DMS153 treated with DMSO at 0.1 percent for 48 hours (cell line): Measurements from ENCODE around the gene FUT2.
"Not testable (repeated sequence)": the region's sequence is repeated elsewhere in the genome, so short reads cannot be mapped to it uniquely, and the experiment has no call there.

ENCODE experiments used
- DNase-seq: peaks from one replicate; lab custom pipeline; 2025; ENCODE audit not compliant: unreplicated experiment; lab: John Stamatoyannopoulos, UW

Gene FUT2

DNA sequence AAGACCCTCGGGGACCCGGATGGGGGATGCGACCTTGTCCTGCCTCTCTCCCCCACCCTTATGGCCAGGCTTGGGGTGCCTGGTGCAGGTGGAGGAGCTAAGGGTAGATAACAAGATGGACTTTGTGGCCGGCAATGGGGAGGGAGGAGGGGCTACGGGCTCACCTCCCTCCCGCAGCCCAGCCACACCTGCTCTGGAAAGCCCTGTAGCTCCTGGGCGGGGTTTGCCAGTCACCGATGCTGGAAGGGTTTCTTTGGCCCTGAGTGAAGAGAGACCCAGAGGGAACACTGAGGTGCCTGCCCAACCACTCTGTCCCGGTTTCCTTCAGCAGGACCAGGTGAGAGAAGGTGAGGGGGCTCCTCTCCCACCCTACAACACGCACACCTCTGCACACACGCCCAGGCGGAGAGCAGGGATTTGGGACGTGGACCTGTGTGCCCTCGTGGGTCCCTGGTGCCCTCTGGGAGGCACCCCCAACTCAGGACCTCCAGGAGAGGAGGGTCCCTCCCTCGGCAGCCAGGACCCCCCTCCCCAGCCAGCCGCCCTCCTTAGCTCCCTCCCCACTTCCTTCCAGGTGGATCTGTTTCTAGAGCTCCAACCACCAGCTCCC lies at the start of gene FUT2:
TSS of gene FUT2 (plus strand) at position 229 of the 610 bp plus-strand sequence. CDS start 6,986 bp downstream, outside the sequence.
- peak; percentile 47 for DNase-seq

DNA sequence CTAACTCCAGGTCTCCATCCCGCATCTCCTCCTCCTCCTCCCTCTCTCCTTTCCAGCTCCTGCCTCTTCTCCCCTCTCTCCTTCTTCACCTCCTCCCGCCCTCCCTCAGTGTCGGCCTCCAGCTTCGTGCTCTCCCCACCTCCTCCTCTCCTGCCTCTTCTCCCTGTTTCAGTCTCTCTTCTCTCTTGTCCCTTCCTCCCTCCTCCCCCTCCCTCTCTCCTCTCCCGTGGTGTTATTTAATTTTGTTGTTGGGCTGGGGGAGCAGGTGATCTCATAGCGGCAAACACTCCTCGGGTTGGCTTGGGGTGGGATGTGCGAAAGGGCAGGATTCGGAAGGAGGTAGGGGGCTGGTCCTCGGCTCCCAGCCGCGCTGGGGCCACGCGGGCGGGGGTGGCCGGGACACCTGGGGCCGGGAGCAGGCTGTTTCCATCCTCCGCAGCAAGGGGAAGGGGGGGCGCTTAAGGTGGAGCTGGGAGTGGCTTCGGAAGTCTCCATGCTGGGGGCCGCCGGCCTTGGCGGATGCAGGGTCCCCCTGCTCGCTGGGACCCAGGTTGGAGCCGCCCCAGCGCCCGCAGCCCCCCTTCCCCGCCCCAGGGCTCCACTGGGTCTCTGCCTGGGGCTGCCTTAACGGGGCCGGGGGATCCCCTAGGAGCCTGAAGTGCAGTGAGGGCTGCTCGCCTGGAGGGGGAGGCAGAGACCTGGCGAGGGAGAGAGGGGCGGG lies 49.6 kb upstream of the FUT2 start, which contains the start of gene CA11:
TSS of gene CA11 (minus strand) at position 187 of the 721 bp plus-strand sequence. CDS start 555 bp downstream, outside the sequence.
- peak; percentile 84 for DNase-seq

DNA sequence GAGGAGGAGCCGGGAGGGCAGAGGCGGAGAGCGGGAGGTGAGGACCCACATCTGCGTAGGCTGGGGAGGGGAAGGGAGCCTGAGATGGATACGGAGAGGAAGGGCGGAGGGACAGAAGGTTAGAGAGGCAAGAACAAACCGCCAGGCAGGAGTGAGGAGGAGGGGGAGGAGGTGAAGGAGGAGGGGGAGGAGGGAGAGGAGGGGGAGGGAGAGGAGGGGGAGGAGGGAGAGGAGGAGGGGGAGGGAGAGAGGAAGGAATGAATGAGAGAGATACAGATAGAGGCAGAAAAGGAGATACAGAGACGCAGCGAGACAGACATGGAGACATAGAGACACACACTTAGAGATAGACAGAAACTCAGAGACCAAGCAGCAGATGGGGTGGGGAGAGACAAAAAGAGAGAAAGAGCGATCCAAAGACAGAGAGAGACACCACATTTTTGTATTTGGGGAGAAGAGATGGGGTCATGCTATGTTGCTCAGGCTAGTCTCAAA lies 49.0 kb upstream of the FUT2 start:
- DNase-seq, result no peak

DNA sequence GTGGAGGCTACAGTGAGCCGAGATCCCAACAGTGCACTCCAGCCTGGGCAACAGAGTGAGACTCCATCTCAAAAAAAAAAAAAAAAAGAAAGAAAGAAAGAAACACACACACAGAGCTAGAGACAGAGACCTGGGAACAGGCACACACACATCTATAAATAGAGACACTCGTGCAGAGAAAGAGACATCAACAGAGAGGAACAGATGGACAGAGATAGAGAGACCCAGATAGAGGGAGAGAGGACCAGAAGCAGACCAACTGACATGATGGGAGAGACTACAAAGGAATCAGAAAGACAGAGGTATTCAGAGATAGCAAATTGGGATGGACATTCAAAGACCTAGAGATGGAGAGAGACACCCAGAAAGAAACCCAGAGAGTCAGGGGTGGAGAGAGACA lies 47.6 kb upstream of the FUT2 start:
- DNase-seq, result no peak

DNA sequence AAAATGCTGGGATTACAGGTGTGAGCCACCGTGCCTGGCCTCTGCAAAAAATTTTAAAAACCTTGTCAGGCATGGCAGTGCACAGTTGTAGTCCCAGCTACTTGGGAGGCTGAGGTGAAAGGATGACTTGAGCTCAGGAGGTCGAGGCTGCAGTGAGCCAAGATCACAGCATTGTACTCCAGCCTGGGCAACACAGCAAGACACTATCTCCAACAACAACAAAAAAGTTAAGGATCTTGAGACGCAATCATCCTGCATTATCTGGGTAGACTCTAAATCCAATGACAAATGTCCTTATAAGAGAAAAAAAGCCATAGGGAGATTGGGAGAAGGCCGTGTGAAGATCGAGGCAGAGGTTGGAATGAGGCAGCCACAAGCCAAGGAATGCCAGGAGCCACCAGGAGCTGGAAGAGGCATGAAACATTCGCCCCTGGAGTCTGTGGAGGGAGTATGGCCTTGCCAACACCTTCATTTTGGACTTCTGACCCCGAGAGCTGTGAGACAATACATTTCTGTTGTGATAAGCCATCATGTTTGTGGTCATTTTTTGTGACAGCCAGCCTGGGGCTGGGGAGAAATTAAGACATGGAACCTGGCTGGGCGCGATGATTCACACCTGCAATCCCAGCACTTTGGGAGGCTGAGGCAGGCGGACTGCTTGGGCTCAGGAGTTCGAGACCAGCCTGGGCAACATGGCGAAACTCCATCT lies 44.6 kb upstream of the FUT2 start:
- no peak for DNase-seq

DNA sequence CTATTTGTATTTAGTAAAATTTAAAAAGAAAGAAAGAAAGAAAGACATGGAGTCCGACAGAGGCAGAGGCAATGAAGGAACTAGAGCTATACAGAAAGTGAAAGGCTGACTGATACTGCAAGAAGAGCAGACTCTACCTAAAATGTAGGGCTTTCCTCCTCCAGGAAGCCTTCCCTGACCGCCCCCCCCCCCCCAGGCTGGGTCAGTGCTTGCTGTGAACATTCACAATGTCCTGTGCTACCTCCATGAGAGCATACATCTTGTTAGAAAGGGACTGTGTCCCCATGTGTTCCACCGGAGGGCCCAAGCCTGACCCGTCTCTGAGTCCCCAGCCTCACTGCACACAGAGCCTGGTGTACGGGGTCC lies 44.1 kb upstream of the FUT2 start:
- no peak for DNase-seq

DNA sequence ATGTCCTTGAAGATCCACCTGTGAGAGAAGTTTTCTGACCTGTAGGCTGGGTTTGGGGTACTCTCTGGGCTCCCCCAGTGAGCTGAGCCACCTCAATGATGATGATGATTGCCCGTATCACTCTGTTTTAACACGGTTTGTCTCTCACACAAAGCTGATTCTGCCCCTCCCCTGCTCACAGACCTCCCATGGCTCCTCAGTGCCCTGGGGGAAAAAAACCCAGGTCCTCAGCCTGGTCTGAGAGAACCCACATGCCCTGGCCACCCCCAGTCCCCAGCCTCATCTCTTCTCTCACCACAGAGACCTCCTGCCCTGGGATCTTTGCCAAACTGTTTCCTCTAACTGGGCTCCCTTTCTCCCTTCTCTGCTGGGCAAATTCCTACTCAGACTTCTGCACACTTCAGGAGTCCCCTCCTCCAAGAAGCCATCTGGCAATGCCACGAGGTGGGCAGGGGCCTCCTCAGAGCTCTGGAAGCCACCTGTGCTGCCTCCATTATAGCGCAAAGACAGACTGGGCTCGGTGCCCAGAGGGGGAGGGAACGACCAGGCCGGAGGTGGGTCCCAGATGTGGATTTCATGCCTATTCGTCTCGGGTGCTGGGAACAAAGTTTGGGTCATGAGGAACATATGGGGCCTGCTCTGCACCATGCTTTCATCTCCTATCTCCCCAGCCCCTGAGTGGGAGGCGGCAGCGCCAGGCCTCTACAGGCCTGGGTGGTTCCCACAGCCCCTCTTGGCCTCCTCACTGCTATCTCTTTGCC lies 41.3 kb upstream of the FUT2 start:
- DNase-seq, result no peak

DNA sequence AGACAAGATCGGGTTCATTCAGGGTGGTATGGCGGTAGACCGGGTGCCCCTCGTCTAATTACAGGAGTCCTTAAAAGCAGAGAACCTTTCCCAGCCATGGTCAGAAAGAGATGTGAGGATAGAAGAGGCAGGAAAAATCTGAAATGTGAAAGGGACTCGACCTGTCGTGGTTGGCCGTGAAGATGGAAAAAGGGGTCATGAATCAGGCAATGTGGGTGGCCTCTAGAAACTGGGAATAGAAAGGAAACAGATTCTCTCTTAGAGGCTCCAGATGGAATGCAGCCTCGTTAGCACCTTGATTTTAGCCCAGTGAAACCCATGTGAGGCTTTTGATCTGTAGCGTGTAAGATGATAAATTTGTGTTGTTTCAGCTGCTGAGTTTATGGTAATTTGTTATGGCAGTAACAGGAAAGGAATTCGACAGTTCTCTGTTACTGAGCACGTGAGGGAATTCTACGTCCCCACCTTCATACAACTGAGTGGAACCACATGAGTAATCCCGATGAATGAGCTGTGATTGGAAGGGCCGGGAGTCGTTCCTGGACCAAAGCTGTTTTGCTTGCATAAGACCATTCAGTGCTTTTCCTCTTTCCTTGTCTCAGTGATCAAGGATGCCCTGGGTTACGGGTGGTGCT lies 38.8 kb upstream of the FUT2 start:
- no peak for DNase-seq

DNA sequence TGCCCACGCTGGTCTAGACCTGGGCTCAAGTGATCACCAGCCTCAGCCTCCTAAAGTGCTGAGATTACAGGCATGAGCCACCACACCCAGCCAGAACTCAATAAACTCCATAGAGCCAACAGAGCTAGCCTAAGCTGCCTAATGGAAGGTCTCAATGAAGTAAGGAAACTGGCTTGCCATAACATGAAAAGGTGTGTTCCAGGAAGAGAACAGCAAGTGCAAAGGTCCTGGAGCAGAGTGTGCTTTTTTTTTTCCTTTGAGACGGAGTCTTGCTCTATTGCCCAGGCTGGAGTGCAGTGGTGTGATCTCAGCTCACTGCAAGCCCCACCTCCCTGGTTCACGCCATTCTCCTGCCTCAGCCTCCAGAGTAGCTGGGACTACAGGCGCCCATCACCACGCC lies 37.9 kb upstream of the FUT2 start:
- not testable (repeated sequence) for DNase-seq

DNA sequence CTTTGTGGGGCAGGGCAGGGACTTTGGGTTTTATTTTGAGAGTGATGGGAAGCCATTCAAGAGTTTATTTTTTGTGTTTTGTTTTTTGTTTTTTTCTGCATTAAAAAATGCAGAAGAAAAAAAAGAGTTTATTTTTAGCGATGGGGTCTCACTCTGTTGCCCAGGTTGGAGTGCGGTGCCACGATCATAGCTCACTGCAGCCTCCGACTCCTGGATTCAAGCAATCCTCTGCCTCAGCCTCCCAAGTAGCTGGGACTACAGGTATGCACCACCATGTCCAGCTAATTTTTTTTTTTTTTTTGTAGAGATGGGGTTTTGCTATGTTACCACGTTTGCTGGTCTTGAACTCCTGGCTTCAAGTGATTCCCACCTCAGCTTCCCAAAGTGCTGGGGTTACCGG lies 37.3 kb upstream of the FUT2 start:
- no peak for DNase-seq

DNA sequence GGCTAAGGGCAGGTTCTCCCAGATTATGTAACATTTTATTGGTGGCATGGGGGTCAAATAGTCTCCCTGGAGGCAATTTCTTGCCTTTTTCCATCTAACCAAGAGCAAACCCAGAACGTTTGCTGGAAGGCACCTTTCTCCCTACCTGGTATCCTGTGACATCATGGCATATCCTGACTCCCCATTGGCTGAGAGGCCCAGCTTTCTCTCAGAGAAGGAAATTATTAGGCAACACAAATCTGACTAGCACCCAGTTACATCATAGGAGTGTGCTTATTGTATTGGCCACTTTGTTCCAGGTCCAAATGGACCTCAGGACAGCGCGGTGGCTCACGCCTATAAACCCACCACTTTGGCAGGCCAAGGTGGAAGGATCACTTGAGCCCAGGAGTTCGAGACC lies 36.0 kb upstream of the FUT2 start:
- DNase-seq, result peak; percentile 4

DNA sequence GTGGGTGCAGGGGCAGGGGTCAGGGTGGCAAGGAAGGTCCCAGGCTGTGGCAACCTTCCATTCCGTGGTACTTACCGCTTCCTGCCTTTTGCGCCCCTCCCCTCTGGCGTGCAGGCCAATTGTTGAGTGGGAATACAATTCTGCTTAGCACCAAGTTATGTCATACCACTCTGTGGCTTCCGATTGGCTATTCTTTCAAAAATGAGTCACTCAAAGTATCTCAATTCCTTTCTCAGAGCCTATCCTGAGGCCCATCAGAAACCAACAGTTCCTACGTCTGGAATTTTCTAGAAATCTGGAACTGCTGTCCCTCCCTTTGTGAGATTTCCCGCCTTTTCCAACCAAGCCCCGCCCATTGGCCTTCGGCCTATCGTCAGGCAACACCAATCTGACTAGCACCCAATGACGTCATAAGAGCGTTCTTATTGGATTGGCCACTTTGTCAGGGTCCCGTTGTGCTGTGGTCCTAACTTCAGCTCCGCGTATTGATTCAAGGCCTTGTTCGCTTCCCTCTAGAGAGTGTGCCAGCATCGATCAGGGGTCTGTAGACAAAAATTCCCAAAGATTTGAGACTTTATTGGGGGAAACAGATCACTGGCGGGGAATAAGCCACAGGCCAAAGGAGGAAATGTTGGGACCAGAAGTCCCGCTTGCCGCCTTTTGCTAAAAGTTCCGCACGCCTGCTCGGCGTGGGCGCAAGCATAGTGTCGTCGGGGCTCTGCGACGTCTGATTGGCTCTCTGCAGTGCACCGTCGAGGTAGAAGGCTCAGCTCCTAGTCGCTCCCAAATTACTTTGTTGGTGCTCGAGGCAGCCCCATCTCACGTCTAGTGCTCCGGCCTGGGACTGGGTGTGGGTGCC lies 34.7 kb upstream of the FUT2 start:
- DNase-seq, result peak; percentile 95

DNA sequence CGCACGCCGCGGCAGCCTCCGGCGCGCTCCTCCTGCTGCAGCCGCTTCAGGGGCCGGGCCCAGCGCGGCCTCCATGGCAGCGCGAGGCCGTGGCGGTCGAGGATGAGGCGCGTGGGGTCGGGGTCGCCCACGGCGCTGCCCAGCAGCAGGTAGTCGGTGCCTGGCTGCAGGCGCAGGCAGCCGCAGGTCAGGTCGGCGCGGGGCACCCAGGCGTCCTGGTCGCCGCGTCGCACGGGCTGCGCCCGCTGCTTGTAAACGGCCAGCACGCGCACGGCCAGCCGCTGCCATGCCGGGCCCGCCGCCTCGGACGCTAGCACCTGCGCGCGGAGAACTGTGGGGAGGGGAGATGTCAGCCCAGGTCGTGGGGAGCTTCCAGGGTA lies 34.1 kb upstream of the FUT2 start:
- DNase-seq, result no peak

DNA sequence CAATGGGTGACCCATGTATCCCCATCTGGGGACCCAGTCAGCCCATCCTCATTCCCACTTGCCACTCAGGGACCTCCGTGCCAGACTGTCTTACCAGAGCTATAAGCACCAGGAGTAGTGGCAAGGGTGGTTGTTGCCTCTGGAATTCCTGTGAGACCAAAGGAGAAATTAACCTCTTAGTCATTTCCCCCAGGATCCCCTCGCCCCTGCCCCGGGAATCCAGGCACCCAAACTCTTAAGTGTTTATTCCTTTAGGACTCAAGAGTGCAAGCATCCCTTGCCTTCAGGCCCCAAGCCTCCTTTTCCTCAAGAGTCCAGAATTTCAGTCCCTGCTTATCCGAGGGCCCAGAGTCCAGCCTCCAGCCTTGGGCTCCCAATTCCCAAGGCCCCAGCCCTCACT lies 32.1 kb upstream of the FUT2 start:
- DNase-seq, result no peak

DNA sequence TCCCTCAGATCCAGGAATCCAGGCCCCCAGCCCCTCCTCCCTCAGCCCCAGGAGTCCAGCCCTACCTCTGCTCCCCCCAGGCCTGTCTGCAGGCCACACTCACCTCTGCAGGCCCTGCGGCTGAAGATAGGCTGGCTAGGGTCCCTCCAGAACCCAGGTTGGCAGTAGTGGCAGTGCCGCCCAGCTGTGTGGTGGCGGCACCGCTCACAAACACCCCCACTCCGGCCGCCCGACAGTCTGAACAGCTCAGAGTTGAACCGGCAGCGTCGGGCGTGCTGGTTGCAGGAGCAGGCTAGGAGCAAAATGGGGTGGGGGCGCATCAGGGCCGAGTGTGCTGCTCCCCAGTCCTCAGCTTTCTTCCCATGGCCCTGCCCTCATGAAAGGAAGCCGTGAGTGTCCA lies 31.3 kb upstream of the FUT2 start:
- DNase-seq, result no peak

DNA sequence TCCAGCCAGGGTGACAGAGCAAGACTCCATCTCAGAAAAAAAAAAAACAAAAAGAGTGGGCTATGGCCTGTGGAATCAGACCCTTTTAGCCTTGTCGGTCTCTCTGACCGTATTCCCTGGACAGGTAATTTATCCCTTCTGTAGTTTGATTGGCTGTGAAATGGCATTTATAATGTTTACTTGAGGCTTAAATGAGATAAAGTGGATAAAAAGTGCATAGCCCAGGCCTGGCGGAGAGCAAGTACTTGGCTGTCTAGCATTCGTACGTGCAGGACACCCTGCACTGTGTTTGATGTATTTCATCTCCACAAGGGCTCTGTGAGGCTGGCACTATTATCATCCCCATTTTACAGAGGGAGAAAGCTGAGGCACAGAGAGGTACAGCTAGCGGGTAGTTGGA lies 30.0 kb upstream of the FUT2 start:
- DNase-seq, result no peak

DNA sequence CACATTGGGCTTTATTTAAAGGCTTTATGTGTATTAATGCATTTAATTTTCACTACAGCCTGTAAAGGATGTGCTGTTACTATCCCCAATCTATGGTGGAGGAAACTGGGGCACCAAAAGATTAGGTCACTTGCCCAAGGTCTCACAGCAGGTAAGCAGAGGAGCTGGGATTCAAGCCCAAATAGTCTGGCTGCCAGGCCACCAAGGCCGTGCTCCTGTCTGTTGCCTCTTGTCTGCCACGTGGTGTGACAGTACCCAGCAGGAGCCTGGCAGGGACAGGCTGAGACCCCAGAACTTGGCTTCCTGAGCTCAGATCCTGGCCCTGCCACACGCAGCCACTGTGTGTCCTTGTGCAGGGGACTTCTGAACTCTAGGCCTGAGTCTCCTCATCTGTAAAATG lies 27.4 kb upstream of the FUT2 start:
- DNase-seq, result no peak

DNA sequence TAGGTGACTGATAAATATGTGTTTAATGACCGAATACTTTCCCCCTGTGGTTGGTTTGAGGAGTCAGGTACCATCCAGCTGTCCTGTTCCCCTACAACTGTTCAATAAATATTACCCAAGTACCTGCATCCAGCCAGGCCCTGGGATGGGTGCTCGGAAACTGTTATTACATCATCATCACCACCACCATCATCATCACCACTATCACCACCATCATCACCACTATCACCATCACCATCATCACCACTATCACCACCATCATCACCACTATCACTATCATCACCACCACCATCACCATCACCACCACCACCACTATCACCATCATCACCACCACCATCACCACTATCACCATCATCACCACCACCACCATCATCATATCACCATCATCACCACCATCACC lies 27.0 kb upstream of the FUT2 start:
- DNase-seq, result no peak

DNA sequence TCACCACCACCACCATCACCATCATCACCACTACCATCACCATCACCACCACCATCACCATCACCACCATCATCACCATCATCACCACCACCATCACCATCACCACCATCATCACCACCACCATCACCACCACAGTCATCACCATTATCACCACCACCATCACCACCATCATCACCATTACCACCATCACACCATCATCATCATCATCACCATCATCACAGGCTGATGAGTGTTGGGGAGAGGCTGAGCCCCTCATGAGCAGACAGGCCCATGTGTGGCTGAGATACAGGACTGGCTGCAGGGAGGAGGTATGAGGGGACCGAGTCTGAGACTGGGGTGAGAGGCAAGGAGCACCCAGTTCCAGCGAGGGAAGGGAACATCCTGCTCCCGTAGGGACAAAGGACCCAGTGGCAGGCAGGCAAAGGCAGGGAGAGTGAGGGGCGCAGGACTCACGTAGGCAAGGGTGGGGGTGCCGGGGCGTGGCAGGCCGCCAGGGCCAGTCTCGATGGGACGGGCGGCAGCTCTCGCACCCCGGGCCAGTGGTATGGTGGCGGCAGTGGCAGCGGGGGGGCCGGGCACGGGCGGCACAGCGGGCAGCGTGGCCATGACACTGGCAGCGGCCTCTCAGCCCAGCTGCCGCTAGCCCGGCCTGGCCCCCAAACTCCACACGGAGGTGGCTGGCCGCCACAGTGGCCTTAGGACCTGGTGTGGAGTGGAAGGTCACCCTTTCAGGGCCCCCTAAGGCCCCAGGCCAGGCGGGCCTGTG lies 25.7 kb upstream of the FUT2 start:
- DNase-seq, result no peak
